MCF 10A (cell line): ENCODE results near the gene DRC1. TPM values are rescaled to one million over a fixed set of nuclear protein-coding genes. Genes with fewer than 3 reads are reported as not detected.

Experiments
- BruUV-seq: library from RNA; stranded (reverse); fragments of 400-500 nt; replicated peaks from 2 replicates; lab custom pipeline; 2021; lab: Mats Ljungman, UMichigan
- CTCF ChIA-PET: fragments of 300-600 bp; sonication (Branson Sonifier 250); formaldehyde crosslinking; extraction: SDS; loops from one replicate; lab custom pipeline; 2021; ENCODE audit warnings: antibody characterized with exemption, inconsistent platforms; lab: Yijun Ruan, JAX
- POLR2A ChIA-PET: fragments of 300-600, 350-650 bp; sonication (Branson Sonifier 250); formaldehyde crosslinking; extraction: SDS; loops from one replicate; lab custom pipeline; 2020; ENCODE audit warnings: antibody characterized with exemption, inconsistent platforms; lab: Yijun Ruan, JAX
- DNase-seq: peaks from one replicate; pipeline ENCODE4 v3.0.0-alpha.2; 2018; ENCODE audit not compliant: unreplicated experiment
- H3K27ac Mint-ChIP-seq: one replicate; pipeline ENCODE4 v1.8.0; 2022; ENCODE audit warnings: mild to moderate bottlenecking, low read depth, mixed read lengths; ENCODE audit not compliant: unreplicated experiment
- H3K27me3 Mint-ChIP-seq: one replicate; pipeline ENCODE4 v1.8.0; 2022; ENCODE audit warnings: mixed read lengths; ENCODE audit not compliant: insufficient read depth, unreplicated experiment
- H3K36me3 Mint-ChIP-seq: one replicate; pipeline ENCODE4 v1.8.0; 2022; ENCODE audit warnings: mild to moderate bottlenecking, moderate library complexity, mixed read lengths; ENCODE audit not compliant: insufficient read depth, unreplicated experiment
- H3K4me1 Mint-ChIP-seq: one replicate; pipeline ENCODE4 v1.8.0; 2022; ENCODE audit warnings: mixed read lengths; ENCODE audit not compliant: insufficient read depth, unreplicated experiment
- H3K4me3 Mint-ChIP-seq: one replicate; pipeline ENCODE4 v1.8.0; 2022; ENCODE audit warnings: mild to moderate bottlenecking, moderate library complexity, mixed read lengths; ENCODE audit not compliant: unreplicated experiment
- H3K9me3 Mint-ChIP-seq: one replicate; pipeline ENCODE4 v1.8.0; 2022; ENCODE audit warnings: mixed read lengths; ENCODE audit not compliant: unreplicated experiment
- CTCF ChIP-seq: fragments of 200-600 bp; IDR thresholded peaks from one replicate; pipeline ENCODE4 v1.8.0; 2022; ENCODE audit warnings: antibody characterized with exemption, mild to moderate bottlenecking; ENCODE audit not compliant: unreplicated experiment
- intact Hi-C: fragments of 100-400 bp; cut with micrococcal nuclease; formaldehyde crosslinking; loops from 2 replicates; pipeline ENCODE4 v1.14.1; 2022
- total RNA-seq: library from RNA; stranded (reverse); gene quantifications from 2 replicates; pipeline ENCODE4 v1.2.3, GENCODE V29; 2022

DRC1 gene
- total RNA-seq, 1 experiment from 2014 or later: not detected

GRCh38 chr2:26483957-26484565, 82.3 kb downstream of the DRC1 start:
- intact Hi-C loops: no loop called here
- Mint-ChIP-seq H3K27ac (no peak overlapping the region), H3K4me3 (no peak overlapping the region), H3K4me1 (no peaks in the 10 kb centered on the region), H3K9me3 (no peaks in the 10 kb centered on the region), H3K36me3 (no peaks in the 10 kb centered on the region), H3K27me3 (peaks cover 22% of the 10 kb centered on the region)
- BruUV-seq: no TSS peak
- no peak for DNase-seq
- no peak for TF ChIP-seq CTCF
- CTCF ChIA-PET: interaction anchor here (0.5 kb wide), 1 partner anchor 70 kb away, joined by 4 read pairs; no protein-coding TSS in a partner anchor
- POLR2A ChIA-PET: no interaction called here

GRCh38 chr2:26484579-26484978, 82.9 kb downstream of the DRC1 start:
- TF ChIP-seq CTCF: no peak
- no peaks in the 10 kb centered on the region for H3K36me3 Mint-ChIP-seq

GRCh38 chr2:26485099-26485498, 83.4 kb downstream of the DRC1 start:
- no TSS peak for BruUV-seq
- CTCF ChIA-PET: no interaction called here
- Mint-ChIP-seq H3K4me1 (no peaks in the 10 kb centered on the region), H3K36me3 (no peaks in the 10 kb centered on the region), H3K9me3 (no peaks in the 10 kb centered on the region), H3K27me3 (peaks cover 22% of the 10 kb centered on the region), H3K27ac (no peak overlapping the region), H3K4me3 (no peak overlapping the region)
- intact Hi-C loops: no loop called here
- TF ChIP-seq CTCF: no peak
- DNase-seq: no peak
- POLR2A ChIA-PET: no interaction called here

More at GRCh38 chr2:26484579-26484978, 82.9 kb downstream of the DRC1 start:
- ChIA-PET POLR2A (no interaction called here), CTCF (interaction anchor here (0.5 kb wide), 1 partner anchor 70 kb away, joined by 4 read pairs; no protein-coding TSS in a partner anchor)
- DNase-seq: no peak
- Mint-ChIP-seq H3K27me3 (peaks cover 22% of the 10 kb centered on the region), H3K4me1 (no peaks in the 10 kb centered on the region), H3K27ac (no peak overlapping the region), H3K9me3 (no peaks in the 10 kb centered on the region), H3K4me3 (no peak overlapping the region)
- intact Hi-C loops: no loop called here
- no TSS peak for BruUV-seq

- Mint-ChIP-seq H3K27me3 (peaks cover 22% of the 10 kb centered on the region), H3K4me3 (no peak overlapping the region), H3K36me3 (no peaks in the 10 kb centered on the region), H3K27ac (no peak overlapping the region), H3K9me3 (no peaks in the 10 kb centered on the region), H3K4me1 (no peaks in the 10 kb centered on the region)
- CTCF ChIA-PET: interaction anchor here (0.6 kb wide), 1 partner anchor 324 kb away, joined by 4 read pairs; no protein-coding TSS in a partner anchor
- intact Hi-C loops: no loop called here
- POLR2A ChIA-PET: no interaction called here
- no peak for TF ChIP-seq CTCF
- no TSS peak for BruUV-seq
- no peak for DNase-seq
Measured at GRCh38 chr2:26485725-26486418, 84.2 kb downstream of the DRC1 start.
